Dermis lymphatic vessel endothelial cell (primary cell): Measurements from ENCODE around the gene ZDHHC4. TPM values are rescaled to one million over a fixed set of nuclear protein-coding genes. Genes with fewer than 3 reads are reported as not detected.

ENCODE experiments used
- total RNA-seq: library from RNA; depleted of rRNA; stranded (reverse); fragments of >200 nt; gene quantifications from 2 replicates; pipeline ENCODE4 v1.2.1, GENCODE V29; 2014

Gene ZDHHC4
- 31.4 and 38.1 TPM in 2 replicates for total RNA-seq

GRCh38 chr7:6577369-6578113 lies at the start of gene ZDHHC4:
Gene ZDHHC4 (plus strand): TSS chr7:6577454. CDS start chr7:6580562, 3,108 bp downstream.

GRCh38 chr7:6551016-6551511 lies 26.2 kb upstream of the ZDHHC4 start, which contains the start of gene GRID2IP:
Gene GRID2IP (minus strand): TSS chr7:6551461. CDS start chr7:6551436, 25 bp downstream.

DNA sequence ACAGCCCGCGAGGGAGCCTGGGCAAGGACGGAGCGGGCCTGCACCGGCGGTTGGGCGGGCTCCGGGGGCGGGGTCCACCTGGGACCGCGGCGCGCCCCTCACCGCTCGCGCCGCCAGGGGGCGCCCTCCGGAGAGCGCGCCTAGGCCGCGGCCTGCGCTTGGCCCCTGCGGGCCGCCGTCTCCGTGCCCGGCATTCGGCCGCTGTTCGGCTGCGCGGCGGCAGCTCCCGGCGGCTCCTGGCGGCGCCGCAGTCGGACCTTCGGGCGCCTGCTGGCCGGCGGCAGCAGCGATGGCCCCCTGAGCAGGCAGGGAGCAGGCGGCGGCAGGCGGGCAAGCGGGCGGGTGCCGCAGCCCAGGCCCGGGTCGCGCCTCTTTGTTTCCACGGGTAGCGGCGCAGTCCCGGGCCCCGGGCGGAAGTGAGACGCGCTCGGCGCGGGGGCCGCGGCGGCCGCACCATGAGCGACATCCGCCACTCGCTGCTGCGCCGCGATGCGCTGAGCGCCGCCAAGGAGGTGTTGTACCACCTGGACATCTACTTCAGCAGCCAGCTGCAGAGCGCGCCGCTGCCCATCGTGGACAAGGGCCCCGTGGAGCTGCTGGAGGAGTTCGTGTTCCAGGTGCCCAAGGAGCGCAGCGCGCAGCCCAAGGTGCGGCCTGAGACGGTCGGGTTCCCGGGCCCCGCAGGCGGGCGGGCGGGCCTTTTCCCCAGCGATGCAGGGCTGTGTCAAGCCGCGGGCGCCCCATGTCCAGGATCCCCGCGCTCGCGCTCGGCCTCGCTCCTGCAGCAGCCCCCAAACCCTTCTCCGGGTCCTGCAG lies 12.8 kb downstream of the ZDHHC4 start, which contains the start of gene INTS15:
Gene INTS15, plus strand, starts transcription at position 193 of the 816 bp plus-strand sequence. Its CDS starts 263 bp downstream, at position 456.

DNA sequence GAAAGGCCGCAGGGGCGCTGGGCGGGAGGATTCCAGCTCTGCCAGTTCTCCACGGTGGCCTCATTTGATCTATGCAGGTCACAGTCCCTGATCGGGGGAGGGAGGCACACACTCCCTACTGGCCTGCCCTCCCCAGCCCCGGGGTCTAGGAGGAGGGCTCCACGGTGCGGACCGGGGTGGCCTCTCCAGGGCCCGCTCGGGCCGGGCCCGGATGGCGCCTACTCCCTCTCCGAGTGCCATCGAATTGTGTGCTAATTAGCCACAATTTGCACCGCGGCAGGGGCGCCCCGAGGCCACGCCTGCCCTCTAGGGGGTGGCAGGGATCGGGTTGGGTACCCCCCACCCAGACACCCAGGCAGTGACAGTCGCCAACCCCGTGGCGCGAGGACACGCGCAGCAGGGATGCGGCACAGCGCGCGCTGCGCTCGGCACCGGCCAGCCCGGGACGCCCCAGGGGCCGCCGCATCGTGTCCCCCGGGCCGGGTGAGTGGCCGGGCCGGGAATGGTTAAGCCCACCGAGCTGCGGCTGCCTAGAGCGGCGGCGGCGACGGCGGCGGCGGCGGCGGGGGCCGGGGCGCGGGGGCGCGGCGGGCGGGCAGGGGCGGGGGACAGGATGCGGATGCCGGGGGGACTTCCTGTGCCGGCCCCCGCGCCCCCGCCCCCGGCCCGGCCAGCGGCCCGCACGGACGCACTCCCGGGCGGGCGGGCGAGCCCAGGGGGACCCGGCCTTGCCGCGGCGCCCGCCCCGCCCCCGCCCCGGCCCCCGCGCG lies 37.9 kb downstream of the ZDHHC4 start, which contains the start of gene ZNF853:
Gene ZNF853, plus strand, starts transcription at position 658 of the 770 bp plus-strand sequence. CDS start 565 bp downstream, outside the sequence.

DNA sequence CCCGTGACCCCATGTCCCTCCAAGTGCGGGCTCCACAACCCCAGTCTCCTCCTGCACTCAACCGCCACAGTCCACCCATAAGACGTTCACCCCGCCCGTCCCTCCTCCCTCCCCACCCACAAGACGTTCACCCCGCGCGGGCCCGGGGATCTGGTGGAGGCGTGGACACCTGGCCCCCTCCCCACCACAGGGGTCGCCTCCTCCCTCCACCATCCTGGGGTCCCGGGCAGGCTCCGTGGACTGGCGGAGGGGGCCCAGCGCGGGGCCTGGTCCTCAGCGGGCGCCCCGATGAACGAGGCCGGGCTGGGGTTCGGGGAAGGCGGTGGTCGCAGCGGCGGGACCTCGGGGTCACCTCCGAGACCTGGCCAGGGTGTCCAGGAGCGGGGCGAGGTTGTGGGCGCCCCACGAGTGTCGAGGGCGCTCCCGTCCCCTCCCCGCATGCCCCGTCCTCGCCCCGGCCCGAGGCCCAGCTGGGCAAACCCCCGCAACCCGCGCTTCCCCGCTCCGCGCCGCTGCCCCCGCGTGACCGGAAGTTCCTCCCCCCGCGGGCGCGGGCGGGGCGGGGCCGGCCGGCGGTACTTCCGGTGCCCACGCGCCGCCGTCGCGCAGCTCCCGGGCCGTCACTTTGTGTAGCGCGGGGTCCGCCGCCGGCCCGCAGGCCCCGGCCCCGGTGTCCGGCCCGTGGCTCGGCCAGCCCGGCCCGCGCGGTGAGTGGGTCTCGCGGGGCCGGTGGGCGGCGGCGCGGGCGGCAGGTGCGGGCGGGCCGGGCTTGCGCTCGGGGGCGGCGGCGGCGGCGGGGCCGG lies 59.7 kb downstream of the ZDHHC4 start, which contains the start of gene ZNF316:
Gene ZNF316, plus strand, starts transcription at position 578 of the 803 bp plus-strand sequence. CDS start 5,092 bp downstream, outside the sequence.

Other genes with a start within 250 kb of the ZDHHC4 start
- 10.0 and 19.3 TPM in 2 replicates for gene FAM220A, start 228.5 kb upstream of the ZDHHC4 start, total RNA-seq
- 52.7 and 60.7 TPM in 2 replicates for gene RAC1, start 202.9 kb upstream of the ZDHHC4 start, total RNA-seq
- gene DAGLB, start 129.5 kb upstream of the ZDHHC4 start, total RNA-seq: 17.5 and 21.0 TPM in 2 replicates
- 110 and 135 TPM in 2 replicates for gene KDELR2, start 93.3 kb upstream of the ZDHHC4 start, total RNA-seq
- under 0.01 and 0.09 TPM in 2 replicates for gene GRID2IP, start 26.0 kb upstream of the ZDHHC4 start, total RNA-seq
- 8.9 and 13.5 TPM in 2 replicates for gene INTS15, start 12.6 kb downstream of the ZDHHC4 start, total RNA-seq
- gene ZNF853, start 38.2 kb downstream of the ZDHHC4 start, total RNA-seq: 1.6 and 5.2 TPM in 2 replicates
- gene ZNF316, start 59.9 kb downstream of the ZDHHC4 start, total RNA-seq: 14.6 and 15.8 TPM in 2 replicates
- gene ZNF12, start 129.5 kb downstream of the ZDHHC4 start, total RNA-seq: 19.0 and 32.1 TPM in 2 replicates
- 2.0 and 2.1 TPM in 2 replicates for gene RSPH10B2, start 176.6 kb downstream of the ZDHHC4 start, total RNA-seq
- gene CCZ1B, start 248.8 kb downstream of the ZDHHC4 start, total RNA-seq: 60.1 and 63.6 TPM in 2 replicates